ENCODE measurements around the gene NFASC. TPM values are rescaled to one million over a fixed set of nuclear protein-coding genes. Genes with fewer than 3 reads are reported as not detected.

The NFASC gene
- total RNA-seq, 1 experiment from 2014 or later: 20.1 TPM

- TF ChIP-seq CREM (CRISPR knock-in tag; IDR thresholded peaks at IDR 0.05): no peak
Observed at GRCh38 chr1:205009670-205010069, 139.0 kb downstream of the NFASC start (continued).

GRCh38 chr1:205012391-205013140 lies 141.9 kb downstream of the NFASC start:
- Mint-ChIP-seq H3K4me3 (no peak overlapping the region), H3K9me3 (no peaks in the 10 kb centered on the region)
- CTCF ChIA-PET: interaction anchor here (0.6 to 5.0 kb wide), 5 partner anchors 17 to 1141 kb away, joined by 3 to 53 read pairs (median 4); no protein-coding TSS in a partner anchor

GRCh38 chr1:205013683-205014367 lies 143.2 kb downstream of the NFASC start:
- ChIA-PET POLR2A (no interaction called here), CTCF (interaction anchor here (1.3 to 5.0 kb wide), 7 partner anchors 16 to 267 kb away, joined by 3 to 53 read pairs (median 7); no protein-coding TSS in a partner anchor)
- no peaks in the 10 kb centered on the region for H3K9me3 Mint-ChIP-seq
- ATAC-seq (peak; percentile 59), DNase-seq (ENCODE audit: low spot score) (no peak)
- no peak overlapping the region for H3K27ac Mint-ChIP-seq
- H3K4me1 Mint-ChIP-seq: peaks cover 32% of the 10 kb centered on the region
- TF ChIP-seq ELF4 (CRISPR knock-in tag; IDR thresholded peaks at IDR 0.05; ENCODE audit: low read depth) (no peak), ZNF512 (CRISPR knock-in tag; IDR thresholded peaks at IDR 0.05; ENCODE audit: borderline replicate concordance) (no peak), ETV6 (CRISPR knock-in tag; IDR thresholded peaks at IDR 0.05) (no peak), ZNF416 (CRISPR knock-in tag; IDR thresholded peaks at IDR 0.05) (no peak), ZNF121 (CRISPR knock-in tag; IDR thresholded peaks at IDR 0.05) (no peak), ZBTB43 (CRISPR knock-in tag; IDR thresholded peaks at IDR 0.05) (no peak), E2F4 (CRISPR knock-in tag; IDR thresholded peaks at IDR 0.05; ENCODE audit: borderline replicate concordance, low read depth) (no peak), MLX (CRISPR knock-in tag; IDR thresholded peaks at IDR 0.05) (no peak), IRF1 (CRISPR knock-in tag; IDR thresholded peaks at IDR 0.05) (no peak)
- H3K36me3 Mint-ChIP-seq: no peaks in the 10 kb centered on the region
- no peak overlapping the region for H3K4me3 Mint-ChIP-seq
- H3K27me3 Mint-ChIP-seq (ENCODE audit: low read depth): no peaks in the 10 kb centered on the region

More at GRCh38 chr1:205012391-205013140, 141.9 kb downstream of the NFASC start:
- ATAC-seq (peak; percentile 36), DNase-seq (ENCODE audit: low spot score) (no peak)
- no peaks in the 10 kb centered on the region; the same call in 1 of the 2 replicates for H3K27me3 Mint-ChIP-seq (ENCODE audit: low read depth)
- H3K36me3 Mint-ChIP-seq: no peaks in the 10 kb centered on the region
- 0 out of 2 replicates have a peak overlapping the region, but pooled peaks have one; percentile 12 for H3K27ac Mint-ChIP-seq
- POLR2A ChIA-PET: interaction anchor here (0.7 kb wide), 1 partner anchor 10 kb away, joined by 4 read pairs; no protein-coding TSS in a partner anchor
- no peak for TF ChIP-seq ZMAT4 (CRISPR knock-in tag; IDR thresholded peaks at IDR 0.05)
- TF ChIP-seq ZNF263 (CRISPR knock-in tag; IDR thresholded peaks at IDR 0.05; ENCODE audit: low read depth): peak; percentile 90
- H3K4me1 Mint-ChIP-seq: peaks cover 33% of the 10 kb centered on the region

Data from WTC11 (cell line).